NCI-H128 (cell line): ENCODE data around the gene CPLX3.
"Not testable (repeated sequence)": the region's sequence is repeated elsewhere in the genome, so short reads cannot be mapped to it uniquely, and the experiment has no call there.

Source experiments
- DNase-seq: peaks from one replicate; lab custom pipeline; 2025; ENCODE audit not compliant: unreplicated experiment; lab: John Stamatoyannopoulos, UW

The CPLX3 gene, protein sequence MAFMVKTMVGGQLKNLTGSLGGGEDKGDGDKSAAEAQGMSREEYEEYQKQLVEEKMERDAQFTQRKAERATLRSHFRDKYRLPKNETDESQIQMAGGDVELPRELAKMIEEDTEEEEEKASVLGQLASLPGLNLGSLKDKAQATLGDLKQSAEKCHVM

DNA sequence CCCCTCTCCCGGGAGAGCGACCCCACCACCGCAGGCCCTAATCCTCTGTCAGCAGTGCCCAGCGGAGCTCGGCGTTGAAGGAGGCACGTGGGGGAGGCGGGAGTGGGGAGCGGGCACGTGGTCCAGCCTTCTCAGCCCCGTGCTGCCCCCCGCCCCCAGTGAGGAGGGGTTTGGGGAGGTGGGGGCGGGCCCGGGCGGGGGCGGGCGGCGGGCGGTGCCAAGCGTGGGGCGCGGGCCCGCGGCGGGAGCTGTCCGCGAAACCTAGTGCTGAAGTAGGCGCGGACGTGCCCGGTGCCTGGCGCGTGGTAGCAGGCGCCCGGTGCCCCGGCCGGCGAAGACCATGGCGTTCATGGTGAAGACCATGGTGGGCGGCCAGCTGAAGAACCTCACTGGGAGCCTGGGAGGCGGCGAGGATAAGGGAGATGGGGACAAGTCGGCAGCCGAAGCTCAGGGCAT is at the start of gene CPLX3:
Gene CPLX3 (plus strand): TSS at position 264 of the 456 bp plus-strand sequence. CDS start 77 bp downstream, at position 341.
- DNase-seq = no peak

DNA sequence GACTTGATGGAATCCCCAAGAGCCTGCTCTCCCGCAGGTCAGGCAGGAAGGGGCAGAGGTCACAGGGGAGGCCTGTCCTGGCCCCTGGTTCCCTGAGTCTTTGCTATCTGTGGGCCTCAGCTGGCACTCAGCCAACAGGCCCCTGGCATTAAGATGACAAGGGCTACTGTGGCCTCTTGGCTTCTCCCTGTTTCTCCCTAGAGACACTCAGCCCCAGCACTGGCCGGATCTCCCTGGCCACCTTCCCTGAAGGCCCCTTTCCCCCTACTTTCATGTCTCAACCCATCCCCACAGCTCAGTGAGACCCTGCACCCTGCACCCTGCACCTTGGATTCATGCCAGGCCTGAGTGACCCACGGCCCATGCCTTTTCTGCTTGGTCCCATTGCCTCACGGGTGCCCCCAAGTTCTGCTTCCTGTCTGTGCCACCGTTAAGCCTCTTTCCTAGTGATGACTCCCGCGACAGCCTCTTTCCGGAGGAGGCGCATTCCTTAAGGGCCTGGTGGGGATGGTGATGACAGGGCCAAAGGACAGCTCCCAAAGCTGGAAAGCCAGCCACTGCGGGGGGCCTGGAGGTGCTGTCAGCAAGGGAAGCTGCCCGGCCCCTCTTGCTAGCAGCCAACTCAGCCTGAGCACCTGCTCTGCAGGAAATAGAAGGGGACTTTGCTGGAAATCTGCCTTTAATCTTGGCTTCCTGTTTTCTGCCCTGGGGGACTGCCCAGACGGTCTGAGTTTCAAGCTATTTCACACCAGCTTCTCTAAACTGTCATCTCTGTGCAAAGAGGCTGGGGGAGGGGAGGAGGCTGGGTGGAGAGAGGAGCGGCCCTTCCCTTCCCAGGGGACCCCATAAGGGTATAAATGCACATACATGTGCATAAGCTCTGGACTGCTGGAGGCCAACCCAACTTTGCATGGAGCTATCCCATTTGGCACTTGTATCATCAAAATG is 49.3 kb upstream of the CPLX3 start:
- DNase-seq = no peak

DNA sequence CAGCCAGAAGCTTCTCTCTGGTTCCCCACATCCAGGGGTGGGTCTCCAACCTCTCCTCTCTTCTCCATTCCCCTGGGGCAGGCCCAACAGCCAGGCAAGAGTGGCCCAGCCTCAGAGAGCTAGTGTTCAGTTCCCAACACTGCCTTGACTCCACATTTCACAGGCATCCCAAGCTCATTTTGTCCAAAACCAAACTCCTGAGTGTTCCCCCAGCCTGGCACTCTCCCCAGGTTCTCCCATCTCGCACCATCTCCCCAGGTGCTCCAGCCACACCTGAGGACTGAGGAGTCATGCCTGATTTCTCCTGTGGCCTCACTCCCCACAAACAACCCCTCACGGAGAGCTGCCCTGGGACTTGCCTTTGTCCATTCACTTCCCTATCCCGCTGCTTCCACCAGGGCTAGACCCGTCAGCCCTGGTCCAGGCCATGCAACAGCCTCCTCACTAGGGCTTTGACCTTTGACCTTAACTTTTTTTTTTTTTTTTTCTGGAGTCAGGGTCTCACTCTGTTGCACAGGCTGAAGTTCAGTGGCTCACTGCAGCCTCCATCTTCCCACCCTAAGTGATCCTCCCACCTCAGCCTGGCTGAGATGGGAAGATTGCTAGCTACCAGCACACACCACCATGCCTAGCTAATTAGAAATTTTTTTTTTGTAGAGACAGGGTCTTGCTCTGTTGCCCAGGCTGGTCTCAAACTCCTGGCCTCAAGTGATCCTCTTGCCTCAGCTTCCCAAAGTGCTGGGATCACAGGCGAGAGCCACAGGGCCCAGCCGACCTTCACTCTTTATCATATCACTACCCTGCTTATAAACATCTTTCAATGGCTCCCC is 48.4 kb upstream of the CPLX3 start:
- DNase-seq = no peak

DNA sequence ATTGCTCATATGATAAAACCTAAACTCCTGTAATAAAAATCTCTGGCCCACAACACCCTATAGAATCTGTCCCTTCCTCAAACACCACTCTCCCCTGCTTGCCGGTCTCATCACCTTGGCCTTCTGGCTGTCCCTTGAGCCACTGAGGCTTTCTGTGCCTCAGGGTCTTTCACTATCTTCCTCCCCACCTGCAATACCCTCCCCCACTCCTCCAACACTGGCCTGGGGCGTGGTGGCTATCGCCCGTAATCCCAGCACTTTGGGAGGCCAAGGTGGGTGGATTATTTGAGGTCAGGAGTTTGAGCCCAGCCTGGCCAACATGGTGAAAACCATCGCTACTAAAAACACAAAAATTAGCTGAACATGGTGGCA is 47.8 kb upstream of the CPLX3 start:
- DNase-seq = no peak

DNA sequence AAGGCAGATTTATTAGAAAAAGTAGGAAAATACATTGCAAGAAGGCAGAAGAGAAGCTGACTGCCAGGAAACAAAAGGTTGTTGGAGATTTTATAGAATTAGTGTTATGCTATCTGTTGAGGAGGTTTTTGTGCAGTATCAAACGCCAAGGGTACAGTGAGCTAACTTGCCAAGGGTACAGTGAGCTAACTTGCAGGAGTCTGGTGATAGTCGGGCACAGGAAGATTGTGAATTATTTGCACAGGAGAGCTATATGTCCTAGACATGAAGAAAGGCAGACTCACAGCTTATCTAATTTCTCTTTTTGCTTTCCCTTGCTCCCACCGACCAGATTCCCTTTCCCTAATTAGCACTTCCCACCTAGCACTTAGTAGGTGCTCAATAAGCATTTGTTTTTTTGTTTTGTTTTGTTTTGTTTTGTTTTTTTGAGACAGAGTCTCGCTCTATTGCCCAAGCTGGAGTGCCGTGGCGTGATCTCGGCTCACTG is 47.2 kb upstream of the CPLX3 start:
- DNase-seq = no peak

DNA sequence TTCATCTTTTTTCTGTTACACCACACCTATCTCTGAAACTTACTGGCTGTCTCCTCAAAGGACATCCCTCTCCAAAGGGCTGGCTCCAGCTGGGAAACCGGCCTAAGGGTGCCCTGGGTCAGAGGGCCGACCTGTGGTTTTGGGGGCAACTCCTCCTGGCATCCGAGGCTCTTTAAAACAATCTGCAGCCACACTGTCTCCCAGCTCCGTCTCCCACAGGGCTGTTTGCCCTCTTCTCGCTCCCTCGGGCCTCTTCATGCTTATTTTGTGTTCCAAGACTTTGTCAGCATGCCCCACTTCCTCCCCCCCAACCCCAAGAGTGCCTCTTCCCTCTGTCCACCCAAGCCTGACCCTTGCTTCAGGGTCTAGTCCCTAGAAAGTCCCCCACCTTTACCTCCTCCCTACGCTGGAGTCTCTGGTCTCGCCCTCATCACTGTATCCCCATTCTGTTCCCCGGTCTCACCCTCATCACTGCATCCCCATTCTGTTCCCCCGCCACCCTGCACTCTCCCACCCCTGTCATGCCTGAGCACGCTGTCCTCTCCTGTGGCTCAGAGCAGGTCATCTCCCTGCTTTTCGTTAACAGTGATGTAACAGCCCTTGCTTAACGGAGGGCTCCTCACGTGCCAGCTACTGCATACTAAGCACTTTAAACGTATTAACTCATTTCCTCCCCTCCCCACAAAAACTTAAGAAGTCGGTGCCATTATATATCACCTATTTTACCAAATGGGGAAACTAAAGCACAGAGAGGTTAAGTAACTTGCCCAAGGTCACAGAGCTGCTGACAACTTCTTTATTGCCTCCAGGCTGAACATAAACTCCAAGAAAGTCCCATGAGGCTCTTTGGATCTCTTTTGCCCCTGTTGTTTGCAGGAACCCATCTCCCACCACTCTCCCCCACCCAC is 45.6 kb upstream of the CPLX3 start:
- no peak for DNase-seq

DNA sequence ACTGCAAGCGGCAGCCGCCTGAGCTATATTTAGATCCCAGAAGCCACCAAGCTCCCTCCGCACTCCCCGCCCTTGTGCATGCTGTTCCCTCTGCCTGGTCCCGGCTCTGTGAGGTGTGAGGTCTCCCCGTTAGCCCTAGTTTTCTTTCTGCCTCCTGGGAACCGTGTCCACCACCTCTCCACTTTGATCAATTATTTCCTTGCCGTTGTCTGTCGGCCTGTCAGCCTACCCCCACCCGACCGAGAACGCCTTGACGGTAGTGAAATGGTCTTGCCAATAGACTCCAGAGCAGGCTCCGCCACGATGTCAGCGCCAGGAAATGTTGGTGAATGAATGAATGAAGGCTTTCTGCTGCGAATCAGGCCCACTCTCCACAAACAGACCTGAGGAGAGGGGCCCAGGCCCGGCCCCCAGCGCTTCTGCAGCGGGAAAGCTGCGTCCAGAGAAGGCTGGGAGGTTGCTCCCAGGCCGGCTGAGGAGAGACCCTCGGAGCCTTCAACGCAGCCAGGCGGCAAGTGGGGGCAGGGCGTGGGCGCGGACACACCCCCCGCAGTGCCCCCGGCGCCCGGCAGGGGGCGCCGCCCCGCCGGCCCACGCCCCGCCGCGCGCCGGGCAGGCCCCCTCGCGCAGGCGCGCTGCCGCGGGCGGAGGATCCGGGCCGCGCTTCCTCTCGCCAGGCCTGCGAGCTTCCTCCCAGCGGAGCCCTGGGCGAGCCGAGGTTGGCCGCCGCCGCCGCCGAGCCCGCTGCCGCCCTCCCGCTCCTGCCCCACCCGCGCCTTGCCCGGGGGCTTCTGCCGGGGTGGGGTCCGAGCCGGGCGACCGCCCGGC is 44.8 kb upstream of the CPLX3 start, which contains the start of gene CSK:
Gene CSK (plus strand): TSS at position 650 of the 828 bp plus-strand sequence. CDS start 16,218 bp downstream, outside the sequence.
- no peak for DNase-seq

DNA sequence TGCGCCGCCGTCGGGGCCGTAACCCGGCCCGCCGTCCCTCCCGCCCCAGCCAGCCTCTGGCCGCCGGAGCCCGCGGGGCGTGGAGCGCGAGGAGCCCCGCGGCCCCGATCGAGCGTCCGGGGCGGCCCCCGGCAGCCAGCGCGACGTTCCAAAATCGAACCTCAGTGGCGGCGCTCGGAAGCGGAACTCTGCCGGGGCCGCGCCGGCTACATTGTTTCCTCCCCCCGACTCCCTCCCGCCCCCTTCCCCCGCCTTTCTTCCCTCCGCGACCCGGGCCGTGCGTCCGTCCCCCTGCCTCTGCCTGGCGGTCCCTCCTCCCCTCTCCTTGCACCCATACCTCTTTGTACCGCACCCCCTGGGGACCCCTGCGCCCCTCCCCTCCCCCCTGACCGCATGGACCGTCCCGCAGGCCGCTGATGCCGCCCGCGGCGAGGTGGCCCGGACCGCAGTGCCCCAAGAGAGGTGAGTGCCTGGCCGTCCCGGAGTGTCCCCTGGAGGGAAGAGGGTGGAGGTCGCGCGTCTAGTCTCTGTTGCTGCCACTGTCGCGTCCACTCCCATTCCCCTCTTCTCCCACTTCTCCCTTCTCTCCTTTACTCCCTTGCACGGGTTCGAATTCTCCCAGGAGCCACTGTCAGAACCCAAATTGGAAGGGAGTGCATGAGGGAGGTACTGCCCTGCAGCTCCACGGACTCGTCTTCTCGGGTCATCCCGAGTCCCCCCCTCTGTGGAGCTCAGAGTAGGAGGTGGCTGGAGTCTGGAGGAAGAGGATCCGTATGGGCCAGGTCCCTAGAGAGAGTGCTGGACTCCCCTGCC is 44.0 kb upstream of the CPLX3 start:
- no peak for DNase-seq

DNA sequence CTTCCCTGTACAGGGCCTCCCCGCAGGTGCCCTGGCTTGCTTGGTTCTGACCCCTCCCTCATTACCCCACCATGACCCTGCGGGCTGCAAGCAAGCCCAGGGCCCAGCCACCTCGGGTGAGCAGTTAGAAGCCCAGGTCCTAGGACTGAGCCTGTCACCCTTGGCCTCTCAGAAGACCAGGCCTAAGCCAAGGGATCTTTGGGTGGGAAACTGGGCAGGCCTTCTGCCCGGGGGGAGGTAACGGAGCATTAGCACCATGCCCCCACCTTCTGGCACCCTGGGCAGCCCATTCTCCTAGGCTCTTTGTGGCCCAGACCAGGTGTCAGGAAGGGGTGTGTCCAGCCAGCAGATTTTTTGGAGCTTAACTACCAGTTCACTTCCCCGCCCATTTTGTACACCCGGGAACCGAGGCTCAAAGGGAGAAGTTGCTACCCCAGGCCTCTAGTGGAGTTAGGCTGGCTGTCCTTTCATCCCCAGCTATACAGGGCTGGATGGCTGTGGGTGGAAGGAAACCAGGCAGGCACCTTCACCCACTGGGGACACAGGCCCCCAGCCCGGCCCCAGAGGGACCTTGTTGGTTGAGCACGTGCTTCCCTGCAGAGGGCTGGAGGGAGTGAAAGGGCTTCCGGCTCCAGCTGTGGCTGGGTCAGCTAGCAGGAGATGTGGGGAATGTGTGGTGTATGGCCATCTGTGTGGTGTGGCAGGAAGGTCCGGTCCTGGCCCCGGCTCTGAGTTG is 43.2 kb upstream of the CPLX3 start:
- no peak for DNase-seq

DNA sequence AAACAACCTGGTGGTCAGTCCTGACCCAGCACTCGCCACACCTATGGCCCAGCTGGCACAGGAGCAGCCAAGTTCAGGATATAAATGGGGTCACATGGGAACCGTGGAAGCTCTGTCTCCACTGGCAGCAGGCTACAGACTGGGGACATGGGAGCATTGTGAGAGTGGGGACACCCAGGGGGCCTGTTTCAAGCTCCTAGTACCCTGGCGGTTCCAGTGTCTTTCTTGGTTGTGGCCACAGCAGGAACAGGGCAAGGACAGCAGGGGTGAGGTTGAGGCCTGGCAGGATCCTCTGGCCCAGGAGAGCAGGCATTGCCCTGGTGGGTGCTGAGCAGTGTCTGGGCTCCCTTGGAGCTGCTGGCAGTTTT is 42.6 kb upstream of the CPLX3 start:
- DNase-seq = no peak

DNA sequence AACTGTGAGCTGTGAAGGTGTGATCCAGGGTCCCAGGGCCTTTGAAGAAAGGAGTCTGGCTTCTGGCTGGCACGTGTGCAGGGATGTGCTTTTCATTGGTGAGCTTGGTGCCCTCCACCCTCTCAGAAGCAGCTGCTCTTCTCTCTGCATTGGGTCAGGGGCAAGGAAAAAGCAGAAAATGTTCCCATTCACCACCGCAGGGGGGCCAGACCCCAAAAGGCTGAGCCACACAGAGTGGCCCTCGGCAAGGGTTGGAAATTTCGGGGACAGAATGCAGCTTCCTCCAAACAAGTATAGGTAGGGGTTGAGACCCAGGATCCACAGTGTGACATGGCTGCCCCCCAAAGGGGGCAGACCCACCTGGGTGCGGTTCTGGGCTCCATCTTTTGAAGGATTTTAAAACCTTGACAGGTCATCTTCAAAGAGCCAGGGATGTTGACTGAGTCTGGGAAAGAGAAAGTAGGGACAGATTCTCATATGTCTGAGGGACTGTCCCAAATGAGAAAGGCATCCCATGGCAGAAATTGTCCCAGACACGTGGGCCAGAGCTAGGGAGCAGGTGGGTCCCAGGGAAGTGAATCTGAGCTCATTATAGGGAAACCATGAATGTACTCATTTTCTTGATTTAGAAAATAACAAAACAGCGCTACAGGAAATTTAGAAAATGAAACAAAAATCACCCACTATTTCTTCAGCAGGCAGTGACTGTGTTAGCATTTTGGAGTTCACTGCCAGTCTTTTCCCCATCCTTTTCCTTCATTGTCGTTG is 41.8 kb upstream of the CPLX3 start:
- no peak for DNase-seq

DNA sequence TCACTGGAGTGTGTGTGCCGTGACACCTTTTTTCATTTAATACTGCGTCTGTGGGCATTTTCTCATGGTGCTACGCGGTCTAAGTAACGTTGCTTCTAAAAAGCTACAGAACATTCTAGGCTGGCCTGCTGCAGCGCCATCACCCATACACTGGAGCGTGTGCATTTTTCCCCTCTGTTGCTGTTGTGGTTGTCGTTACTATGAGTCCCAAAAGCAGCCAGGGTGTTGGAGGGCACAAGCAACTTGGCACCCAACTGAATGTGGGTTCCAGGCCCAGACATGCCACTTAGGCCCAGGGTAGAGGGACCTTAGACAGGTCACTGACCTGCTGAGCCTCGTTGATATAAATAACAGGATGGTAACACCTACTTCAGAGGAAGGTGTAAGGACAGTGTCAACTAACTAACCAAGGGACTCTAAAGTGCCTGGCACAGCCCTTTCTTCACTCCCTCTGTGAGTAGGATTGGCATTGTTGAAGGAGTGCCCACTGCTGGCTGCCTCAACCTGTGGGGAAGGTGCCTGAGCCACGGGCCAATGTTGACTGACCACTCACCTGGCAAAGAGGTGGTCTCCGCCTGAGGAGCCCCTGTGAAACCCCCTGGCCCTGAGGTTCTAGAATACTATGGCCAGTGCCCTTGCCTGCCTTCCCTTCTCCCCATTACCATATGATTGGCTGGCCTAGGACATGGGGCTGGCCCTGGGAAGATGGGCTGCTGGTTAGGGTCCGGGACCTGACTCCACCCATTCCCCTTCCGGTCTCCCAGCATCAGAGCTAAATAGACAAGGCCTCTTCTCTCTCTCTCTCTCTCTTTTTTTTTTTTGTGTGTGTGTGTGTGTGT is 41.0 kb upstream of the CPLX3 start:
- no peak for DNase-seq

DNA sequence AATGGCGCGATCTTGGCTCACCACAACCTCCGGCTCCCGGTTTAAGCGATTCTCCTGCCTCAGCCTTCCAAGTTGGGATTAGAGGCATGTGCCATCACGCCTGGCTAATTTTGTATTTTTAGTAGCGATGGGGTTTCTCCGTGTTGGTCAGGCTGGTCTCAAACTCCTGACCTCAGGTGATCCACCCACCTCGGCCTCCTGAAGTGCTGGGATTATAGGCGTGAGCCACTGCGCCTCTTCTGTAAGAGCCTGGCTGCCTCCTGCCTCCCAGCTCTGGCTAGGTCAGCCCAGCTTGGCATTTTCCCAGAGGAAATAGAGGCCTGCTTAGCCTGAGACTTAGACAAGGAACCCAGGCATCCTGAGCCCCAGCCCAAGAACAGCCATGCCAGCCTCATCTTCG is 40.3 kb upstream of the CPLX3 start:
- DNase-seq = not testable (repeated sequence)

DNA sequence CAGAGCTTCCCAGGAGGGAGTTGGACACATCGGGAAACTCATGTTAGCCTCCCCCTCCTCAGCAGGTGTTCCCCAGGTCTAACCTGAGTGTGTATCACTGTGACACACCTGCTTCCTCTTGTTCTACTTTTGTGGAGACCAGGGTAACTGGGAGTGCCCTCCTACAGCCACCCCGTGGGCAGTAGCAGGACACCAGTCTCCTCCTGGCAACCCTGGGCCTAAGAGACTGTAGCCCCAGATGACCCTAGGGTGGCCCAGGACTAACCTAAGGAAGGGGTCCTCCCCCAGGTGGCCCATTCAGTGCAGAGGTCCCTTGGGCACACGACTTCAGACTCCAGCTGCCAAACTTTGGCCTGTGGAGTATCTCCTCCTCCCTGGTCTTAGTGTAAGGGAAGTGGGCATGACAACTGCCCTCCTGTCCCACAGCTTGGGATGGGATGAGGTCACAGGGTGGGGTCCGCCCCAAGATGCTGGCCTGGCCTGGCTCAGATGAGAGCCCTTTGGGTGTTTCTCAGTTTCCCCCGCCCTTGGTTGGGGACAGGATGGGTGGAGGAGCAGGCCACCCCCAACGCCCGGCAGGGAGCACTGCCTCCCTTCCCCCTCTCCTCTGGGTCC is 39.8 kb upstream of the CPLX3 start:
- no peak for DNase-seq

DNA sequence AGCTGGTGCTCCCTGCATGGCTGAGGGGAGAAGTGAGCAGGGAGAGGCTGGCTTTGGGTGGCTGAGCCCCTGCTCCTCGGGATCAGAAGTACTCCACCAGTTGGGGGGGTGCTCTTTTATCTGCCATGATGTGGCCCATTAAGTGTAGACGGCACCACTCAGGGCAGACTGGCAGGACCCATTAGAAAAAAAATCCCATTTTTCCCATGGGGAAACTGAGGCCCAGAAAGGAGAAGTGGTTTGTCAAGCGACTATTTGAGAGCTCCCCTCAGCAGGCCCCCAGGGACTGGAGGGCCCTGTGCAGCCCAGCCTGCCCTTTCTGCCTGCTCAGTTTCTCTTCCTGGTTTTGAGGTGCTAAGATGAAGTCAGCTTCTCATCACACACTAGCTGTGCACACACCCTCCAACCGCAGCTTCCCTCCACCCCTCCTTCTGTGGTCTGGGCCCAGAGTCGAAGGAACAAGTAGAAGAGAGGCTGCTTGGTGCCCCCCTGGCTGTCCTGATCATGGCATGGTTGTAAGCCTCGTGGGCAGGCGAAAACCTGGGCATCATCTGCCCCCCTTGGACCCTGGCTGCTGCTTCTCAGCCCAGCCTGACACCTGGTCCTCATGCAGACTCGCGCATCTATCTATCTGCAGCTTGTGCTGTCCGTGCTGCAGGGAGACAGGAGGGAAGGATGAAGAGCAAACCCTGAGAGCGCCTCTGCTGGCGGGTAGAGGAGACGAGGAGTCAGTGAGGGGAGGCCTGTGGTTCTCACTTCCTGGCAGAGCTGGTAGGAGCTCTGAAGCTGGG is 39.0 kb upstream of the CPLX3 start:
- no peak for DNase-seq
